ENCODE measurements around the gene ANKRD42.
A peak's percentile ranks its signal among the peaks of the same experiment; 100 is the strongest.
"Not testable (repeated sequence)": the region's sequence is repeated elsewhere in the genome, so short reads cannot be mapped to it uniquely, and the experiment has no call there.

The ANKRD42 gene

GRCh38 chr11:83249445-83249844 is 55.9 kb downstream of the ANKRD42 start:
- DNase-seq = no peak

GRCh38 chr11:83249972-83250593 is 56.6 kb downstream of the ANKRD42 start:
- no peak for DNase-seq

GRCh38 chr11:83252266-83252665 is 58.8 kb downstream of the ANKRD42 start:
- no peak for DNase-seq

GRCh38 chr11:83252941-83253340 is 59.4 kb downstream of the ANKRD42 start:
- DNase-seq = no peak

GRCh38 chr11:83255366-83255765 is 61.9 kb downstream of the ANKRD42 start:
- no peak for DNase-seq

GRCh38 chr11:83256602-83257340 is 63.3 kb downstream of the ANKRD42 start:
- no peak for DNase-seq

GRCh38 chr11:83257761-83258168 is 64.3 kb downstream of the ANKRD42 start:
- DNase-seq = no peak

- DNase-seq = no peak
Observed at GRCh38 chr11:83259559-83259958, 66.0 kb downstream of the ANKRD42 start.

GRCh38 chr11:83265331-83265730 is 71.8 kb downstream of the ANKRD42 start:
- DNase-seq = no peak

- not testable (repeated sequence) for DNase-seq
Observed at GRCh38 chr11:83269080-83269479, 75.6 kb downstream of the ANKRD42 start.

- DNase-seq = not testable (repeated sequence)
Observed at GRCh38 chr11:83271734-83272133, 78.2 kb downstream of the ANKRD42 start.

- no peak for DNase-seq
Observed at GRCh38 chr11:83272627-83273026, 79.1 kb downstream of the ANKRD42 start.

GRCh38 chr11:83275888-83276641 is 82.6 kb downstream of the ANKRD42 start:
- DNase-seq = no peak

- no peak for DNase-seq
Observed at GRCh38 chr11:83278351-83278750, 84.8 kb downstream of the ANKRD42 start.

GRCh38 chr11:83280256-83280655 is 86.7 kb downstream of the ANKRD42 start:
- DNase-seq = no peak

- DNase-seq = no peak
Observed at GRCh38 chr11:83282084-83282716, 88.7 kb downstream of the ANKRD42 start.

GRCh38 chr11:83284501-83285150 is 91.1 kb downstream of the ANKRD42 start:
- no peak for DNase-seq

GRCh38 chr11:83285151-83285770 is 91.7 kb downstream of the ANKRD42 start:
- DNase-seq = no peak

GRCh38 chr11:83285771-83286528 is 92.4 kb downstream of the ANKRD42 start, which contains the start of gene CCDC90B:
TSS of gene CCDC90B (minus strand) at chr11:83286367. CDS start at chr11:83285972, 395 bp downstream.
- peak; percentile 74 for DNase-seq

- DNase-seq = no peak
Observed at GRCh38 chr11:83287631-83288030, 94.1 kb downstream of the ANKRD42 start.
